ENCODE measurements around the gene MYT1. TPM values are rescaled to one million over a fixed set of nuclear protein-coding genes. Genes with fewer than 3 reads are reported as not detected.

The MYT1 gene
- total RNA-seq, 2 donors from 2014 or later, result 0.27 to 0.74 TPM

DNA sequence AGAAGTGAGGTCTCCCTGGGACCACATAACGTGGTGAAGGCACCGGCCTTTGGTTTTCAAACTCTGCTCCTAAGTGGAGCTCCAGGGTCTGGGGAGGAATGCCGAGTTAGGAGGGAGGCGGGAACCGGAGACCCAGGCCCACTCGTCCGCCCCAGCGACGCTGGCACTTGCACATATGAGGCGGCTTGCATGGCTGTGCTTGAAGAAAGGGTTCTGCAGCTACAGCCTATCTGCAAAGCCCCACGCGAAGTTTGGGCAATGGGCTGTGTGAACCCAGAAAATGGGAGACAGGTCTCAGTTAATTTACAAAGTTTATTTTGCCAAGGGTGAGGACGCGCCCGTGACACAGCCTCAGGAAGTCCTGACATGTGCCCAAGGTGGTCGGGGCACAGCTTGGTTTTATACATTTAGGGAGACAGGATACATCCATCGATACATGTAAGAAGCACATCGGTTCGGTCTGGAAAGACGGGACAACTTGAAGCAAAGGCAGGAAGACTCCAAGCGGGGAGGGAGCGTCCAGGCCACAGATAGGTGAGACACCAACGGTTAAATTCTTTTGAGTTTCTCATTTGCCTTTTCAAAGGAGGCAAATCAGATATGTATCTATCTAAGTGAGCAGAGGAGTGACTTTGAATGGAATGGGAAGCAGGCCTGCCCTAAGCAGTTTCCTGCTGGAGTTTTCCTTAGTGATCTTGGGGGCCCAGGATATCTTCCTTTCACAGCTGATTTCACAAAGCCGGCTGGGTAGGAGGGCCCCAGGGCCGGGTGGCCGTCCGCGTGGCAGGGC is 90.5 kb downstream of the MYT1 start:
- Histone ChIP-seq H3K9me3 (no peaks in the 10 kb centered on the region), H3K4me1 (replicated peaks) (no peaks in the 10 kb centered on the region), H3K36me3 (no peaks in the 10 kb centered on the region), H3K27ac (peak overlapping the region; percentile 86 to 89), H3K4me3 (peak overlapping the region; percentile 92 to 96), H3K27me3 (replicated peaks; ENCODE audit: insufficient read depth) (no peaks in the 10 kb centered on the region)
- TF ChIP-seq, protein P1, sequence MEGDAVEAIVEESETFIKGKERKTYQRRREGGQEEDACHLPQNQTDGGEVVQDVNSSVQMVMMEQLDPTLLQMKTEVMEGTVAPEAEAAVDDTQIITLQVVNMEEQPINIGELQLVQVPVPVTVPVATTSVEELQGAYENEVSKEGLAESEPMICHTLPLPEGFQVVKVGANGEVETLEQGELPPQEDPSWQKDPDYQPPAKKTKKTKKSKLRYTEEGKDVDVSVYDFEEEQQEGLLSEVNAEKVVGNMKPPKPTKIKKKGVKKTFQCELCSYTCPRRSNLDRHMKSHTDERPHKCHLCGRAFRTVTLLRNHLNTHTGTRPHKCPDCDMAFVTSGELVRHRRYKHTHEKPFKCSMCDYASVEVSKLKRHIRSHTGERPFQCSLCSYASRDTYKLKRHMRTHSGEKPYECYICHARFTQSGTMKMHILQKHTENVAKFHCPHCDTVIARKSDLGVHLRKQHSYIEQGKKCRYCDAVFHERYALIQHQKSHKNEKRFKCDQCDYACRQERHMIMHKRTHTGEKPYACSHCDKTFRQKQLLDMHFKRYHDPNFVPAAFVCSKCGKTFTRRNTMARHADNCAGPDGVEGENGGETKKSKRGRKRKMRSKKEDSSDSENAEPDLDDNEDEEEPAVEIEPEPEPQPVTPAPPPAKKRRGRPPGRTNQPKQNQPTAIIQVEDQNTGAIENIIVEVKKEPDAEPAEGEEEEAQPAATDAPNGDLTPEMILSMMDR (IDR thresholded peaks at IDR 0.05), result no peak
- TF ChIP-seq POLR2A (IDR thresholded peaks at IDR 0.05) (no peak), POLR2AphosphoS5 (IDR thresholded peaks at IDR 0.05) (no peak)
- no peak for DNase-seq (ENCODE audit: low spot score)
- intact Hi-C loops (cut with DNase I), result no loop called here
- 77% methylated on average over 28 of the region's 28 CpGs for WGBS

GRCh38 chr20:64255361-64256281 is 91.4 kb downstream of the MYT1 start, which contains the start of gene PCMTD2:
Gene PCMTD2, plus strand, starts transcription at chr20:64255748. Its CDS starts 4,218 bp downstream, at chr20:64259966.
- no peaks in the 10 kb centered on the region for H3K27me3 ChIP-seq (replicated peaks; ENCODE audit: insufficient read depth)
- peak within 1 kb of the TSS; percentile 92 to 96 for H3K4me3 ChIP-seq
- peak; percentile 59 for TF ChIP-seq POLR2AphosphoS5 (IDR thresholded peaks at IDR 0.05)
- TF ChIP-seq, protein P1 (IDR thresholded peaks at IDR 0.05), result peak in 2 of 4 experiments; percentile 10 to 22
- TF ChIP-seq POLR2A (IDR thresholded peaks at IDR 0.05), result peak; percentile 75
- peak; percentile 68 for DNase-seq (ENCODE audit: low spot score)
- H3K27ac ChIP-seq, result peak within 1 kb of the TSS; percentile 86 to 89
- H3K9me3 ChIP-seq, result no peaks in the 10 kb centered on the region
- intact Hi-C loops (cut with DNase I), result no loop called here
- no peaks in the 10 kb centered on the region for H3K36me3 ChIP-seq
- no peaks in the 10 kb centered on the region for H3K4me1 ChIP-seq (replicated peaks)
- under 1% methylated on average over 46 of the region's 96 CpGs for WGBS

DNA sequence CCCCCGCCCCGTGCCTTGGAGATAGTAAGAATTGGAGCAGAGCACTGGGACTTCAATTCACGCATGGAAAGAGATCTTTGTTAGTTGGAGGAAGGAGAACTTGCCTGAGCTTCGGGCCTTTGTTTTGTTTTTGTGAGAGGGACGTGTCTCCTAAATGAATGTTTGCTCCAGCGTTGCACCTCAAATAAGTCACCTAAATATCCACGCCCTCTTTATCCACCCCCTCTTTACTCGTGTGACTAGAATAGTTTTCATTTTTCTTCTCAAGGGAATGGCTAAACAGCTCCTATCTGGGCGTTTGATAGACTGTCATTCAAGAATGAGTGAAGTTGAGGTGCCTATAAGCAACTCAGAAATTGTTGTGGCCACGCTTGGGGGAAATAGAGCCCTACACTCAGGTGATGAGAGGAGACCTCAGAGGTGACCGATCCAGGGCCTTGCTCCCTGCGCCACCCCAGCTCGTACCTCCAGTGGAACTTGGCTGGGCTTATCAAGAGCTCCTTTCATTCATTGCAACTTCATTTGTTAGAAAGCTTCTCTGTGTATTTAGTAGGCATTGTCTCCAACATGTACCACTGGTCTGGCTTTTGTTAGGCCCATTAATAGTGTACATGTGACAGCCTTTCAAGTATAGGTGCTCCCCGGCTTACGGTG is 92.2 kb downstream of the MYT1 start:
- DNase-seq (ENCODE audit: low spot score), result no peak
- intact Hi-C loops (cut with DNase I), result no loop called here
- Histone ChIP-seq H3K27me3 (replicated peaks; ENCODE audit: insufficient read depth) (no peaks in the 10 kb centered on the region), H3K4me1 (replicated peaks) (no peaks in the 10 kb centered on the region), H3K4me3 (peak overlapping the region; percentile 92 to 96), H3K9me3 (no peaks in the 10 kb centered on the region), H3K36me3 (no peaks in the 10 kb centered on the region), H3K27ac (peak overlapping the region; percentile 86 to 89)
- TF ChIP-seq, protein P1 (IDR thresholded peaks at IDR 0.05), result no peak
- TF ChIP-seq POLR2A (IDR thresholded peaks at IDR 0.05) (no peak), POLR2AphosphoS5 (IDR thresholded peaks at IDR 0.05) (no peak)
- WGBS, result 18% methylated on average over 15 of the region's 15 CpGs

- H3K27ac ChIP-seq, result no peak overlapping the region
- TF ChIP-seq POLR2A (IDR thresholded peaks at IDR 0.05) (no peak), POLR2AphosphoS5 (IDR thresholded peaks at IDR 0.05) (no peak)
- TF ChIP-seq, protein P1 (IDR thresholded peaks at IDR 0.05), result no peak
- no peaks in the 10 kb centered on the region for H3K4me1 ChIP-seq (replicated peaks)
- no peaks in the 10 kb centered on the region for H3K9me3 ChIP-seq
- no peaks in the 10 kb centered on the region for H3K36me3 ChIP-seq
- WGBS, result 85% methylated on average over 13 of the region's 13 CpGs
- intact Hi-C loops (cut with DNase I), result no loop called here
- no peak for DNase-seq (ENCODE audit: low spot score)
- H3K27me3 ChIP-seq (replicated peaks; ENCODE audit: insufficient read depth), result no peaks in the 10 kb centered on the region
- no peak overlapping the region for H3K4me3 ChIP-seq
Observed at GRCh38 chr20:64257107-64257757, 93.0 kb downstream of the MYT1 start.
